ENCODE data around the gene KCNQ4. TPM values are rescaled to one million over a fixed set of nuclear protein-coding genes. Genes with fewer than 3 reads are reported as not detected.

Gene KCNQ4
- total RNA-seq, 3 donors from 2014 or later, result 0.32 to 1.3 (median 1.3) TPM

- no peak for DNase-seq (ENCODE audit: low spot score in 2 of 2)
- H3K4me3 ChIP-seq, result no peak overlapping the region
- TF ChIP-seq POLR2A (IDR thresholded peaks at IDR 0.05) (no peak), CTCF (IDR thresholded peaks at IDR 0.05) (no peak), POLR2AphosphoS5 (IDR thresholded peaks at IDR 0.05) (no peak)
- intact Hi-C loops (cut with DNase I; ENCODE audit: low total_unique reads), result no loop called here
- H3K27ac ChIP-seq, result no peak overlapping the region
- H3K27me3 ChIP-seq, result no peaks in the 10 kb centered on the region
- no peaks in the 10 kb centered on the region for H3K4me1 ChIP-seq
- peaks cover 6% of the 10 kb centered on the region for H3K36me3 ChIP-seq
- no peaks in the 10 kb centered on the region for H3K9me3 ChIP-seq
Observed at GRCh38 chr1:40750451-40750908, 33.1 kb upstream of the KCNQ4 start.

- Histone ChIP-seq H3K27ac (no peak overlapping the region), H3K9me3 (no peaks in the 10 kb centered on the region), H3K4me3 (no peak overlapping the region), H3K4me1 (no peaks in the 10 kb centered on the region), H3K36me3 (peaks cover 6% of the 10 kb centered on the region), H3K27me3 (no peaks in the 10 kb centered on the region)
- intact Hi-C loops (cut with DNase I; ENCODE audit: low total_unique reads), result no loop called here
- no peak for DNase-seq (ENCODE audit: low spot score in 2 of 2)
- TF ChIP-seq CTCF (IDR thresholded peaks at IDR 0.05) (no peak), POLR2A (IDR thresholded peaks at IDR 0.05) (no peak), POLR2AphosphoS5 (IDR thresholded peaks at IDR 0.05) (no peak)
Observed at GRCh38 chr1:40751802-40752201, 31.8 kb upstream of the KCNQ4 start.

GRCh38 chr1:40753142-40753882 lies 30.3 kb upstream of the KCNQ4 start:
- TF ChIP-seq POLR2A (IDR thresholded peaks at IDR 0.05), result no peak
- TF ChIP-seq CTCF (IDR thresholded peaks at IDR 0.05), result no peak
- no peak for TF ChIP-seq POLR2AphosphoS5 (IDR thresholded peaks at IDR 0.05)
- Histone ChIP-seq H3K4me3 (no peak overlapping the region), H3K36me3 (peaks cover 10% of the 10 kb centered on the region), H3K27ac (no peak overlapping the region), H3K27me3 (no peaks in the 10 kb centered on the region), H3K9me3 (no peaks in the 10 kb centered on the region), H3K4me1 (no peaks in the 10 kb centered on the region)
- DNase-seq (ENCODE audit: low spot score in 2 of 2), result no peak
- intact Hi-C loops (cut with DNase I; ENCODE audit: low total_unique reads), result no loop called here

GRCh38 chr1:40754201-40754600 lies 29.4 kb upstream of the KCNQ4 start:
- Histone ChIP-seq H3K4me1 (no peaks in the 10 kb centered on the region), H3K27me3 (no peaks in the 10 kb centered on the region), H3K27ac (no peak overlapping the region), H3K9me3 (no peaks in the 10 kb centered on the region), H3K36me3 (peaks cover 13% of the 10 kb centered on the region), H3K4me3 (no peak overlapping the region)
- no peak for DNase-seq (ENCODE audit: low spot score in 2 of 2)
- TF ChIP-seq CTCF (IDR thresholded peaks at IDR 0.05) (no peak), POLR2A (IDR thresholded peaks at IDR 0.05) (no peak), POLR2AphosphoS5 (IDR thresholded peaks at IDR 0.05) (no peak)
- intact Hi-C loops (cut with DNase I; ENCODE audit: low total_unique reads), result no loop called here

GRCh38 chr1:40755067-40755466 lies 28.5 kb upstream of the KCNQ4 start:
- TF ChIP-seq POLR2A (IDR thresholded peaks at IDR 0.05), result no peak
- no peak for TF ChIP-seq CTCF (IDR thresholded peaks at IDR 0.05)
- no peak for TF ChIP-seq POLR2AphosphoS5 (IDR thresholded peaks at IDR 0.05)
- Histone ChIP-seq H3K4me3 (no peak overlapping the region), H3K36me3 (peaks cover 10% of the 10 kb centered on the region), H3K27me3 (no peaks in the 10 kb centered on the region), H3K9me3 (no peaks in the 10 kb centered on the region), H3K27ac (no peak overlapping the region), H3K4me1 (no peaks in the 10 kb centered on the region)
- intact Hi-C loops (cut with DNase I; ENCODE audit: low total_unique reads), result no loop called here
- peak in 1 of 2 donors; percentile 32 for DNase-seq (ENCODE audit: low spot score in 2 of 2)

Data from breast epithelium (tissue), 4 donors.